HUES64 (cell line): ENCODE data around the gene RNLS.

Experiments
- H3K27ac ChIP-seq: 2 replicates; pipeline ENCODE4 v1.7.0; 2013; ENCODE audit warnings: low read depth, low read length, inconsistent platforms
- H3K27me3 ChIP-seq: 2 replicates; pipeline ENCODE4 v1.6.1; 2013; ENCODE audit warnings: mild to moderate bottlenecking, low read length; ENCODE audit not compliant: insufficient read depth
- H3K36me3 ChIP-seq: 2 replicates; pipeline ENCODE4 v1.6.1; 2013; ENCODE audit warnings: mild to moderate bottlenecking, low read length; ENCODE audit not compliant: insufficient read depth
- H3K4me1 ChIP-seq: 2 replicates; pipeline ENCODE4 v1.6.1; 2013; ENCODE audit warnings: mild to moderate bottlenecking, low read length, moderate library complexity; ENCODE audit not compliant: insufficient read depth
- H3K4me3 ChIP-seq: 2 replicates; pipeline ENCODE4 v1.5.1; 2013; ENCODE audit warnings: mild to moderate bottlenecking, low read length, moderate library complexity
- H3K9ac ChIP-seq: 2 replicates; pipeline ENCODE4 v1.6.1; 2013; ENCODE audit warnings: mild to moderate bottlenecking, low read depth, low read length
- H3K9me3 ChIP-seq: 2 replicates; pipeline ENCODE4 v1.6.1; 2013; ENCODE audit warnings: low read depth, low read length; ENCODE audit not compliant: insufficient read depth
- WGBS: fragments of 150-250, 120-280 bp; methylation state at CpG from one replicate; pipeline ENCODE4 v1.1.7; 2013; ENCODE audit warnings: missing lambda C conversion rate; 5-methylcytosine and 5-hydroxymethylcytosine counted together

Gene RNLS

GRCh38 chr10:88473989-88474883, 108.9 kb downstream of the RNLS start:
- 88% methylated on average over 2 of the region's 2 CpGs for WGBS
- H3K9ac ChIP-seq, result no peak overlapping the region
- no peaks in the 10 kb centered on the region for H3K27me3 ChIP-seq
- peaks cover 12% of the 10 kb centered on the region for H3K4me1 ChIP-seq
- H3K4me3 ChIP-seq, result no peak overlapping the region
- H3K36me3 ChIP-seq, result no peaks in the 10 kb centered on the region
- peaks cover 5% of the 10 kb centered on the region; the same call in 1 of the 2 replicates for H3K9me3 ChIP-seq
- H3K27ac ChIP-seq, result no peak overlapping the region

- H3K27ac ChIP-seq, result no peak overlapping the region
- H3K36me3 ChIP-seq, result no peaks in the 10 kb centered on the region
- H3K4me1 ChIP-seq, result peaks cover 14% of the 10 kb centered on the region
- H3K9me3 ChIP-seq, result peaks cover 5% of the 10 kb centered on the region; the same call in 1 of the 2 replicates
- no peaks in the 10 kb centered on the region for H3K27me3 ChIP-seq
- H3K4me3 ChIP-seq, result no peak overlapping the region
- 100% methylated on average over 1 of the region's 1 CpG for WGBS
- no peak overlapping the region for H3K9ac ChIP-seq
Observed at GRCh38 chr10:88472540-88472939, 110.6 kb downstream of the RNLS start.

GRCh38 chr10:88471899-88472298, 111.2 kb downstream of the RNLS start:
- peaks cover 5% of the 10 kb centered on the region; the same call in 1 of the 2 replicates for H3K9me3 ChIP-seq
- no peaks in the 10 kb centered on the region for H3K27me3 ChIP-seq
- no peak overlapping the region for H3K4me3 ChIP-seq
- H3K27ac ChIP-seq, result no peak overlapping the region
- H3K36me3 ChIP-seq, result no peaks in the 10 kb centered on the region
- H3K4me1 ChIP-seq, result peaks cover 17% of the 10 kb centered on the region
- H3K9ac ChIP-seq, result no peak overlapping the region
- WGBS, result 78% methylated on average over 1 of the region's 1 CpG

- H3K9me3 ChIP-seq, result peaks cover 5% of the 10 kb centered on the region; the same call in 1 of the 2 replicates
- 84% methylated on average over 4 of the region's 4 CpGs for WGBS
Observed at GRCh38 chr10:88467835-88468485, 115.2 kb downstream of the RNLS start.

GRCh38 chr10:88466786-88467185, 116.3 kb downstream of the RNLS start:
- H3K27me3 ChIP-seq, result no peaks in the 10 kb centered on the region
- no peaks in the 10 kb centered on the region for H3K36me3 ChIP-seq
- WGBS, result 95% methylated on average over 3 of the region's 3 CpGs
- no peak overlapping the region for H3K27ac ChIP-seq
- H3K9me3 ChIP-seq, result peaks cover 5% of the 10 kb centered on the region; the same call in 1 of the 2 replicates
- 0 out of 2 replicates have a peak, but pooled peaks cover 5% of the 10 kb centered on the region for H3K4me1 ChIP-seq
- H3K4me3 ChIP-seq, result no peak overlapping the region
- no peak overlapping the region for H3K9ac ChIP-seq

More at GRCh38 chr10:88467835-88468485, 115.2 kb downstream of the RNLS start:
- no peak overlapping the region for H3K9ac ChIP-seq
- H3K27ac ChIP-seq, result no peak overlapping the region
- no peak overlapping the region for H3K4me3 ChIP-seq
- no peaks in the 10 kb centered on the region for H3K27me3 ChIP-seq
- no peaks in the 10 kb centered on the region for H3K36me3 ChIP-seq
- H3K4me1 ChIP-seq, result 0 out of 2 replicates have a peak, but pooled peaks cover 5% of the 10 kb centered on the region

- H3K4me3 ChIP-seq, result no peak overlapping the region
Observed at GRCh38 chr10:88465765-88466164, 117.4 kb downstream of the RNLS start.

GRCh38 chr10:88463811-88464210, 119.3 kb downstream of the RNLS start:
- H3K4me1 ChIP-seq, result 0 out of 2 replicates have a peak, but pooled peaks cover 5% of the 10 kb centered on the region
- 94% methylated on average over 1 of the region's 1 CpG for WGBS
- H3K4me3 ChIP-seq, result no peak overlapping the region
- H3K27ac ChIP-seq, result no peak overlapping the region
- no peaks in the 10 kb centered on the region for H3K36me3 ChIP-seq
- H3K27me3 ChIP-seq, result no peaks in the 10 kb centered on the region
- no peak overlapping the region for H3K9ac ChIP-seq
- no peaks in the 10 kb centered on the region for H3K9me3 ChIP-seq

More at GRCh38 chr10:88465765-88466164, 117.4 kb downstream of the RNLS start:
- no peaks in the 10 kb centered on the region for H3K27me3 ChIP-seq
- H3K4me1 ChIP-seq, result 0 out of 2 replicates have a peak, but pooled peaks cover 5% of the 10 kb centered on the region
- no peak overlapping the region for H3K9ac ChIP-seq
- no peak overlapping the region for H3K27ac ChIP-seq
- no peaks in the 10 kb centered on the region for H3K36me3 ChIP-seq
- no peaks in the 10 kb centered on the region for H3K9me3 ChIP-seq

- H3K27ac ChIP-seq, result no peak overlapping the region
- H3K4me3 ChIP-seq, result no peak overlapping the region
- no peak overlapping the region for H3K9ac ChIP-seq
- 67% methylated on average over 1 of the region's 1 CpG for WGBS
- H3K27me3 ChIP-seq, result no peaks in the 10 kb centered on the region
- H3K4me1 ChIP-seq, result no peaks in the 10 kb centered on the region
- no peaks in the 10 kb centered on the region for H3K9me3 ChIP-seq
- no peaks in the 10 kb centered on the region for H3K36me3 ChIP-seq
Observed at GRCh38 chr10:88461426-88461825, 121.7 kb downstream of the RNLS start.

GRCh38 chr10:88459530-88459929, 123.6 kb downstream of the RNLS start:
- no peak overlapping the region for H3K4me3 ChIP-seq
- no peaks in the 10 kb centered on the region for H3K36me3 ChIP-seq
- no peak overlapping the region for H3K9ac ChIP-seq
- no peaks in the 10 kb centered on the region for H3K9me3 ChIP-seq
- 88% methylated on average over 4 of the region's 4 CpGs for WGBS
- H3K4me1 ChIP-seq, result no peaks in the 10 kb centered on the region
- H3K27ac ChIP-seq, result no peak overlapping the region
- no peaks in the 10 kb centered on the region for H3K27me3 ChIP-seq

GRCh38 chr10:88458209-88458608, 124.9 kb downstream of the RNLS start:
- Histone ChIP-seq H3K9ac (no peak overlapping the region), H3K27me3 (no peaks in the 10 kb centered on the region), H3K4me3 (no peak overlapping the region), H3K9me3 (no peaks in the 10 kb centered on the region), H3K27ac (no peak overlapping the region), H3K36me3 (no peaks in the 10 kb centered on the region), H3K4me1 (no peaks in the 10 kb centered on the region)
- WGBS, result 87% methylated on average over 3 of the region's 3 CpGs

- H3K27me3 ChIP-seq, result no peaks in the 10 kb centered on the region
Observed at GRCh38 chr10:88457660-88458059, 125.5 kb downstream of the RNLS start.

More at GRCh38 chr10:88457660-88458059, 125.5 kb downstream of the RNLS start:
- Histone ChIP-seq H3K4me3 (no peak overlapping the region), H3K27ac (no peak overlapping the region), H3K4me1 (no peaks in the 10 kb centered on the region), H3K9me3 (no peaks in the 10 kb centered on the region), H3K9ac (no peak overlapping the region), H3K36me3 (no peaks in the 10 kb centered on the region)
- 87% methylated on average over 3 of the region's 3 CpGs for WGBS
